Muscle layer of colon (tissue), 2 donors: Measurements from ENCODE around the gene CYP4F22.

Source experiments
- H3K27ac ChIP-seq: one replicate; pipeline ENCODE4 v1.7.0; 2013; ENCODE audit warnings: low read depth, mild to moderate bottlenecking, low read length, moderate library complexity
- H3K27me3 ChIP-seq, 2 donors: one replicate each; pipeline ENCODE4 v1.7.0; 2013; ENCODE audit warnings: low read length in 2 of 2, mild to moderate bottlenecking in 2 of 2; ENCODE audit not compliant: insufficient read depth in 2 of 2, control insufficient read depth in 1 of 2
- H3K36me3 ChIP-seq: one replicate; pipeline ENCODE4 v1.7.0; 2013; ENCODE audit warnings: mild to moderate bottlenecking, low read length; ENCODE audit not compliant: insufficient read depth
- H3K4me1 ChIP-seq: one replicate; pipeline ENCODE4 v1.7.0; 2013; ENCODE audit warnings: mild to moderate bottlenecking, low read length; ENCODE audit not compliant: insufficient read depth
- H3K4me3 ChIP-seq, 2 donors: one replicate each; pipeline ENCODE4 v1.7.0; 2013; ENCODE audit warnings: low read length in 2 of 2, low read depth in 1 of 2, mild to moderate bottlenecking in 1 of 2, moderate library complexity in 1 of 2
- H3K9ac ChIP-seq: one replicate; pipeline ENCODE4 v1.7.0; 2013; ENCODE audit warnings: low read length
- H3K9me3 ChIP-seq: one replicate; pipeline ENCODE4 v1.7.0; 2013; ENCODE audit warnings: mild to moderate bottlenecking, low read length
- donor health status: abdominal sarcoma.
- donor health status: Adenocarcinoma of cecum.

CYP4F22 gene

GRCh38 chr19:15544283-15544682, 36.0 kb downstream of the CYP4F22 start:
- Histone ChIP-seq H3K36me3 (no peaks in the 10 kb centered on the region), H3K27ac (no peak overlapping the region), H3K27me3 (no peaks in the 10 kb centered on the region), H3K9me3 (no peaks in the 10 kb centered on the region), H3K4me3 (no peak overlapping the region), H3K4me1 (no peaks in the 10 kb centered on the region), H3K9ac (no peak overlapping the region)

- no peaks in the 10 kb centered on the region for H3K9me3 ChIP-seq
- H3K4me3 ChIP-seq = no peak overlapping the region
- H3K36me3 ChIP-seq = no peaks in the 10 kb centered on the region
- no peak overlapping the region for H3K27ac ChIP-seq
- H3K9ac ChIP-seq = no peak overlapping the region
- H3K27me3 ChIP-seq = peaks cover 0 to 1% of the 10 kb centered on the region in 2 donors
- H3K4me1 ChIP-seq = no peaks in the 10 kb centered on the region
Observed at GRCh38 chr19:15544970-15545369, 36.6 kb downstream of the CYP4F22 start.

- H3K4me3 ChIP-seq = no peak overlapping the region
- peaks cover 25 to 28% of the 10 kb centered on the region in 2 donors for H3K27me3 ChIP-seq
- H3K27ac ChIP-seq = no peak overlapping the region
- peaks cover 8% of the 10 kb centered on the region for H3K4me1 ChIP-seq
- no peaks in the 10 kb centered on the region for H3K36me3 ChIP-seq
- no peak overlapping the region for H3K9ac ChIP-seq
- H3K9me3 ChIP-seq = no peaks in the 10 kb centered on the region
Observed at GRCh38 chr19:15548648-15549047, 40.3 kb downstream of the CYP4F22 start.

- H3K4me1 ChIP-seq = peaks cover 8% of the 10 kb centered on the region
Observed at GRCh38 chr19:15549581-15549980, 41.3 kb downstream of the CYP4F22 start.

GRCh38 chr19:15550273-15550672, 41.9 kb downstream of the CYP4F22 start:
- peaks cover 8% of the 10 kb centered on the region for H3K4me1 ChIP-seq
- no peaks in the 10 kb centered on the region for H3K9me3 ChIP-seq
- H3K27me3 ChIP-seq = peaks cover 28 to 31% of the 10 kb centered on the region in 2 donors
- no peak overlapping the region for H3K9ac ChIP-seq
- H3K27ac ChIP-seq = no peak overlapping the region
- no peak overlapping the region for H3K4me3 ChIP-seq
- H3K36me3 ChIP-seq = no peaks in the 10 kb centered on the region

More at GRCh38 chr19:15549581-15549980, 41.3 kb downstream of the CYP4F22 start:
- Histone ChIP-seq H3K27ac (no peak overlapping the region), H3K9me3 (no peaks in the 10 kb centered on the region), H3K36me3 (no peaks in the 10 kb centered on the region), H3K4me3 (no peak overlapping the region), H3K27me3 (peaks cover 28 to 31% of the 10 kb centered on the region in 2 donors), H3K9ac (no peak overlapping the region)

- Histone ChIP-seq H3K9me3 (no peaks in the 10 kb centered on the region), H3K27me3 (peaks cover 28 to 31% of the 10 kb centered on the region in 2 donors), H3K36me3 (no peaks in the 10 kb centered on the region), H3K9ac (no peak overlapping the region), H3K27ac (no peak overlapping the region), H3K4me1 (peaks cover 13% of the 10 kb centered on the region), H3K4me3 (peak overlapping the region; percentile 45 to 61)
Observed at GRCh38 chr19:15550929-15551292, 42.6 kb downstream of the CYP4F22 start.

GRCh38 chr19:15551293-15552004, 43.1 kb downstream of the CYP4F22 start:
- Histone ChIP-seq H3K4me1 (peaks cover 17% of the 10 kb centered on the region), H3K36me3 (no peaks in the 10 kb centered on the region), H3K9ac (no peak overlapping the region), H3K4me3 (peak overlapping the region; percentile 45 to 61), H3K27me3 (peaks cover 28 to 31% of the 10 kb centered on the region in 2 donors), H3K9me3 (no peaks in the 10 kb centered on the region), H3K27ac (no peak overlapping the region)

- Histone ChIP-seq H3K27ac (no peak overlapping the region), H3K36me3 (no peaks in the 10 kb centered on the region), H3K4me1 (peaks cover 17% of the 10 kb centered on the region), H3K9me3 (no peaks in the 10 kb centered on the region), H3K9ac (no peak overlapping the region), H3K27me3 (peaks cover 34 to 39% of the 10 kb centered on the region in 2 donors), H3K4me3 (no peak overlapping the region)
Observed at GRCh38 chr19:15555021-15555420, 46.7 kb downstream of the CYP4F22 start.

- Histone ChIP-seq H3K9me3 (no peaks in the 10 kb centered on the region), H3K9ac (no peak overlapping the region), H3K36me3 (no peaks in the 10 kb centered on the region), H3K4me1 (peaks cover 14% of the 10 kb centered on the region), H3K27ac (no peak overlapping the region), H3K27me3 (peaks cover 31 to 34% of the 10 kb centered on the region in 2 donors), H3K4me3 (peak overlapping the region in 1 of 2 donors; percentile 38)
Observed at GRCh38 chr19:15555759-15556633, 47.7 kb downstream of the CYP4F22 start.

- Histone ChIP-seq H3K27ac (no peak overlapping the region), H3K9ac (no peak overlapping the region), H3K36me3 (no peaks in the 10 kb centered on the region), H3K9me3 (no peaks in the 10 kb centered on the region), H3K4me1 (peaks cover 9% of the 10 kb centered on the region), H3K27me3 (peaks cover 24 to 28% of the 10 kb centered on the region in 2 donors), H3K4me3 (no peak overlapping the region)
Observed at GRCh38 chr19:15556634-15557181, 48.4 kb downstream of the CYP4F22 start.

GRCh38 chr19:15557223-15557622, 48.9 kb downstream of the CYP4F22 start:
- Histone ChIP-seq H3K9me3 (no peaks in the 10 kb centered on the region), H3K27me3 (peaks cover 19 to 23% of the 10 kb centered on the region in 2 donors), H3K4me1 (peaks cover 9% of the 10 kb centered on the region), H3K36me3 (no peaks in the 10 kb centered on the region), H3K9ac (no peak overlapping the region), H3K27ac (no peak overlapping the region), H3K4me3 (no peak overlapping the region)
